ENCODE data around the gene EHMT1. TPM values are rescaled to one million over a fixed set of nuclear protein-coding genes. Genes with fewer than 3 reads are reported as not detected.

EHMT1 gene
- polyA plus RNA-seq, 1 of the 3 experiments (the other 2 are of a cell fraction) = 39.5 TPM

- Histone ChIP-seq H3K4me2 (no peak overlapping the region), H3K9ac (no peak overlapping the region), H3K27me3 (ENCODE audit: insufficient read depth) (no peaks in the 10 kb centered on the region), H3K9me3 (0 out of 2 replicates have a peak, but pooled peaks cover 10% of the 10 kb centered on the region), H3K27ac (ENCODE audit: low read depth in 2 of 2, low read length in 1 of 2) (no peak overlapping the region), H3K9me2 (no peaks in the 10 kb centered on the region), H2AFZ (ENCODE audit: low read depth) (no peak overlapping the region), H3K36me3 (replicated peaks in 1 of 2; ENCODE audit: control insufficient read depth in 1 of 2, insufficient read depth in 2 of 2, low read length in 1 of 2) (no peaks in the 10 kb centered on the region), H3F3A (replicated peaks; ENCODE audit: insufficient read depth) (no peaks in the 10 kb centered on the region), H3K79me2 (ENCODE audit: insufficient read depth) (no peaks in the 10 kb centered on the region), H3K4me3 (ENCODE audit: low read depth in 2 of 2, low read length in 1 of 2) (no peak overlapping the region), H3K4me1 (ENCODE audit: control insufficient read depth in 1 of 2, insufficient read depth in 2 of 2, low read depth in 1 of 2, low read length in 1 of 2) (no peaks in the 10 kb centered on the region; a peak in 1 of 4 replicates), H4K20me1 (ENCODE audit: insufficient read depth) (no peaks in the 10 kb centered on the region)
- WGBS (ENCODE audit: low lambda C conversion rate) = 46% methylated on average over 1 of the region's 1 CpG
- ChIA-PET POLR2A (no interaction called here), CTCF (no interaction called here)
- no peak for DNase-seq
- TF ChIP-seq USF2 (IDR thresholded peaks at IDR 0.05; ENCODE audit: borderline replicate concordance, low read depth, low read length) (no peak), EZH2phosphoT487 (IDR thresholded peaks at IDR 0.05; ENCODE audit: borderline replicate concordance, low read depth) (no peak), PBX3 (IDR thresholded peaks at IDR 0.05) (no peak), TAF1 (IDR thresholded peaks at IDR 0.05; ENCODE audit: borderline replicate concordance, low read depth, low read length) (no peak), FOXM1 (IDR thresholded peaks at IDR 0.05; ENCODE audit: low read depth) (no peak), REST (IDR thresholded peaks at IDR 0.05; ENCODE audit: low read depth, low read length) (no peak), SMC3 (IDR thresholded peaks at IDR 0.05; ENCODE audit: low read depth, low read length) (no peak), MAX (IDR thresholded peaks at IDR 0.05; ENCODE audit: low read depth) (no peak), NFIC (IDR thresholded peaks at IDR 0.05; ENCODE audit: borderline replicate concordance) (no peak), SIN3A (IDR thresholded peaks at IDR 0.05; ENCODE audit: borderline replicate concordance, low read depth, low read length) (no peak), FOSL2 (IDR thresholded peaks at IDR 0.05; ENCODE audit: borderline replicate concordance, low read depth) (no peak), JUND (IDR thresholded peaks at IDR 0.05) (no peak)
Observed at GRCh38 chr9:137853392-137853995, 234.7 kb downstream of the EHMT1 start.
